ENCODE measurements around the gene C1orf56.

GRCh38 chr1:151051356-151052009 is 3.9 kb downstream of the C1orf56 start:
- TF ChIP-seq CTCF (IDR thresholded peaks at IDR 0.05) (no peak), POLR2A (IDR thresholded peaks at IDR 0.05) (no peak)

Data from heart left ventricle (tissue), 13 donors.